22Rv1 (cell line): Measurements from ENCODE around the gene TBC1D16.

Source experiments
- ZFX ChIP-seq: fragments of 450-650 bp; IDR thresholded peaks from 2 replicates; pipeline ENCODE4 v1.6.1; 2017; ENCODE audit warnings: antibody characterized with exemption, borderline replicate concordance
- TF ChIP-seq, protein P1 (sequence below): fragments of 450-650 bp; IDR thresholded peaks from 2 replicates; pipeline ENCODE4 v1.5.1; 2017; ENCODE audit warnings: mild to moderate bottlenecking

DNA sequence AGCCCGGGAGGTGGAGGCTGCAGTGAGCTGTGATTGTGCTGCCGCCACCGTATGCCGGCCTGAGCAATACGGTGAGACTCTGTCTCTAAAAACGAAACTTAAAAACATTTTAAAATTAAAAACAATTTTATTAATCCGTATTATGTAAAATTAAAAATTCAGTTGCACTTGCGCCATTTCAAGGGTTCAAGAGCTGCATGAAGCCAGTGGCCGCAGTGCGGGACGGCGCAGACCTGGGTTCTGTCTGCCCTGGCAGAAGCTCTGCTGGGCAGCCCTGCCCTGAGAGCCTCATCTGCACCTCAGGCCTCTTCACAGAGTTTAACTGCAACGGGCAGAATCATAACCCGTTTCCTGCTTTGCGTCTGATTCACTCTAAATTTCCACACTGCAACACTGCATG, 31.7 kb downstream of the TBC1D16 start:
- TF ChIP-seq, protein P1, sequence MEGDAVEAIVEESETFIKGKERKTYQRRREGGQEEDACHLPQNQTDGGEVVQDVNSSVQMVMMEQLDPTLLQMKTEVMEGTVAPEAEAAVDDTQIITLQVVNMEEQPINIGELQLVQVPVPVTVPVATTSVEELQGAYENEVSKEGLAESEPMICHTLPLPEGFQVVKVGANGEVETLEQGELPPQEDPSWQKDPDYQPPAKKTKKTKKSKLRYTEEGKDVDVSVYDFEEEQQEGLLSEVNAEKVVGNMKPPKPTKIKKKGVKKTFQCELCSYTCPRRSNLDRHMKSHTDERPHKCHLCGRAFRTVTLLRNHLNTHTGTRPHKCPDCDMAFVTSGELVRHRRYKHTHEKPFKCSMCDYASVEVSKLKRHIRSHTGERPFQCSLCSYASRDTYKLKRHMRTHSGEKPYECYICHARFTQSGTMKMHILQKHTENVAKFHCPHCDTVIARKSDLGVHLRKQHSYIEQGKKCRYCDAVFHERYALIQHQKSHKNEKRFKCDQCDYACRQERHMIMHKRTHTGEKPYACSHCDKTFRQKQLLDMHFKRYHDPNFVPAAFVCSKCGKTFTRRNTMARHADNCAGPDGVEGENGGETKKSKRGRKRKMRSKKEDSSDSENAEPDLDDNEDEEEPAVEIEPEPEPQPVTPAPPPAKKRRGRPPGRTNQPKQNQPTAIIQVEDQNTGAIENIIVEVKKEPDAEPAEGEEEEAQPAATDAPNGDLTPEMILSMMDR: no peak
- no peak for TF ChIP-seq ZFX
